Breast epithelium (tissue), 4 donors: ENCODE results near the gene PBXIP1. TPM values are rescaled to one million over a fixed set of nuclear protein-coding genes. Genes with fewer than 3 reads are reported as not detected.

ENCODE experiments used
- DNase-seq, 2 donors: peaks; one replicate each; pipeline ENCODE4 v3.0.0-alpha.2; 2019; ENCODE audit warnings: low spot score in 2 of 2
- H3K27ac ChIP-seq, 2 donors: fragments of 200-600 bp; sonication (generic) in 1 of 2; one replicate each; pipeline ENCODE4 v1.5.1; 2016 to 2019; ENCODE audit warnings: mild to moderate bottlenecking in 1 of 2
- H3K27me3 ChIP-seq, 2 donors: fragments of 200-600 bp; sonication (generic) in 1 of 2; one replicate each; pipeline versions ENCODE4 v1.5.1 to v1.6.0; 2017 to 2019; ENCODE audit warnings: control low read depth in 1 of 2, mild to moderate bottlenecking in 1 of 2
- H3K36me3 ChIP-seq: fragments of 200-600 bp; one replicate; pipeline ENCODE4 v1.5.1; 2019
- H3K4me1 ChIP-seq, 2 donors: fragments of 200-600 bp; sonication (generic); one replicate each; pipeline ENCODE4 v1.5.1; 2016 to 2019; ENCODE audit warnings: control low read depth in 1 of 2
- H3K4me3 ChIP-seq, 3 donors: fragments of 200-600 bp; sonication (generic); 1 replicate in 2 of 3; 2 replicates in 1 of 3; pipeline ENCODE4 v1.5.1; 2016 to 2019; ENCODE audit warnings: mild to moderate bottlenecking in 3 of 3, moderate library complexity in 2 of 3
- H3K9me3 ChIP-seq, 2 donors: fragments of 200-600 bp; sonication (generic) in 1 of 2; one replicate each; pipeline ENCODE4 v1.5.1; 2016 to 2019; ENCODE audit warnings: control low read depth in 1 of 2
- POLR2A ChIP-seq: fragments of 450-650 bp; IDR thresholded peaks from one replicate; pipeline ENCODE4 v1.6.1; 2016; ENCODE audit warnings: antibody characterized with exemption, mild to moderate bottlenecking, moderate library complexity
- POLR2AphosphoS5 ChIP-seq, 3 donors: sonication (generic); formaldehyde crosslinking; IDR thresholded peaks; one replicate each; pipeline ENCODE4 v1.6.1; 2017; ENCODE audit warnings: antibody characterized with exemption in 3 of 3
- intact Hi-C: fragments of 100-400 bp; cut with DNase I; formaldehyde crosslinking; loops from one replicate; pipeline ENCODE4 v1.15.1; 2023; ENCODE audit warnings: low total_unique reads
- total RNA-seq, 3 donors: library from RNA; depleted of rRNA; stranded (reverse); fragments of >200 nt; gene quantifications; one replicate each; pipeline ENCODE4 v1.1.0, GENCODE V29; 2016
- TF ChIP-seq, protein P1 (sequence below), 3 donors: fragments of 450-650 bp; IDR thresholded peaks; one replicate each; pipeline ENCODE4 v1.5.1; 2016 to 2017; ENCODE audit warnings: antibody characterized with exemption in 3 of 3, mild to moderate bottlenecking in 3 of 3, moderate library complexity in 3 of 3

Gene PBXIP1
- total RNA-seq, 3 donors from 2014 or later: 79.3 to 156 (median 105) TPM

DNA sequence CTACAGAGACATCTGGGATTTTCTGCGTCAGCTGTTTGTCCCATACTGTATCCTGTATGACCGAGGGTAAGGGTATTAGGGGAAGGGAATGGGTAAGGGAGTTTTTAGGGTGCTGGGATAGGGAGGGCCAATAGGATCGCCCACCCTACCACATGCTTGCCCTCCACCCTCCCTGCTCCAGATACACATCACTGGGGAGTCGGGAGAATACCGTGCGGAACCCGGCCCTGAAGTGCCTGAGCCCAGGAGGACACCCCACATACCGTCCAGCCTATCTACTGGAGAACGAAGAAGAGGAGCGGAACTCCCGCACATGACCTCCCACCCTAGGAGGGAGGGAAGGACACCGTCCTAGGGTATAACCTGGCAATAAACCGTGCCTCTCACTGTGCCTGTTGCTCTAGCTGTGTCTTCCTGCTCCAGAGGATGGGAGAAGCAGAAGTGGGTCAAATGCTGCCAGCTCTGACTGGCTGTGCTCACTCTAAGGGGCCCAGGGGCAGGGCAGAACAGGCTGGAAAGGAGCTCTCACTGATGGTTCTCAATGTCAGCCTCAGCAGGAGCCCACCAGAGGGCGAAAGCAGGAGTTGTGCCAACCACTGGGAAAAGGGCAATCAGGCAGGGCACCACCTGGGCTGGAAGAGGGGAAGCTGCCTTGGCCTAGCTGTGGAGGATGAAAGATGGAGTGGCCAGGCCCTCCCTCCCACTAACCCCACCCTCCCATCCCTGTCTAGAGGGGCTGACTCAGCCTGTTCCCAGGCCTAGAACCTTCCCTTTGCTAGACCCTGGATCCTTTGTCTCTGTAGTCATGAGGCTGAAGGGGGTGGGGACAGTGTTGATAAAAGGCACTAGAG, 37.0 kb upstream of the PBXIP1 start:
- H3K27me3 ChIP-seq: no peaks in the 10 kb centered on the region
- H3K27ac ChIP-seq: no peak overlapping the region
- no peaks in the 10 kb centered on the region for H3K36me3 ChIP-seq
- H3K9me3 ChIP-seq: no peaks in the 10 kb centered on the region
- DNase-seq: no peak
- TF ChIP-seq POLR2A (no peak), POLR2AphosphoS5 (IDR thresholded peaks at IDR 0.05) (no peak)
- TF ChIP-seq, protein P1, sequence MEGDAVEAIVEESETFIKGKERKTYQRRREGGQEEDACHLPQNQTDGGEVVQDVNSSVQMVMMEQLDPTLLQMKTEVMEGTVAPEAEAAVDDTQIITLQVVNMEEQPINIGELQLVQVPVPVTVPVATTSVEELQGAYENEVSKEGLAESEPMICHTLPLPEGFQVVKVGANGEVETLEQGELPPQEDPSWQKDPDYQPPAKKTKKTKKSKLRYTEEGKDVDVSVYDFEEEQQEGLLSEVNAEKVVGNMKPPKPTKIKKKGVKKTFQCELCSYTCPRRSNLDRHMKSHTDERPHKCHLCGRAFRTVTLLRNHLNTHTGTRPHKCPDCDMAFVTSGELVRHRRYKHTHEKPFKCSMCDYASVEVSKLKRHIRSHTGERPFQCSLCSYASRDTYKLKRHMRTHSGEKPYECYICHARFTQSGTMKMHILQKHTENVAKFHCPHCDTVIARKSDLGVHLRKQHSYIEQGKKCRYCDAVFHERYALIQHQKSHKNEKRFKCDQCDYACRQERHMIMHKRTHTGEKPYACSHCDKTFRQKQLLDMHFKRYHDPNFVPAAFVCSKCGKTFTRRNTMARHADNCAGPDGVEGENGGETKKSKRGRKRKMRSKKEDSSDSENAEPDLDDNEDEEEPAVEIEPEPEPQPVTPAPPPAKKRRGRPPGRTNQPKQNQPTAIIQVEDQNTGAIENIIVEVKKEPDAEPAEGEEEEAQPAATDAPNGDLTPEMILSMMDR (IDR thresholded peaks at IDR 0.05): no peak
- intact Hi-C loops: no loop called here
- H3K4me3 ChIP-seq: no peak overlapping the region
- H3K4me1 ChIP-seq: no peaks in the 10 kb centered on the region

DNA sequence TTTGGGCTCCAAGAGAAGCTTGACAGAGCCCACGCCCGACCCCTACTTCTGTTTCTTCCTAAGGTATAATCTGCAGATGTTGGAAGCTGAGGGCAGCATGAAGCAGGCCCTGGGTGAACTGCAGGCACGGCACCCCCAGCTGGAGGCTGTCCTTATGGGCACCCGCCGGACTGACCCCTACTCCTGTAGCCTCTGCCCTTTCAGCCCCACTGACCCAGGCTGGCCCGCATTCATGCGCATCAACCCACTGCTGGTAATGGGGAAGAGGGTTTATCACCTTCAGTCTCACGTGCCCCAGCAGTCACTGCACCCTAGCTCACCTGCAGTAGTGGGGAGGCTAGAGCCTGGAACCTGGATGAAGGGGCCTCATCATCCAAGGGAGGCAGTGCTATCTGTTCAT, 34.4 kb upstream of the PBXIP1 start:
- TF ChIP-seq, protein P1 (IDR thresholded peaks at IDR 0.05): no peak
- TF ChIP-seq POLR2AphosphoS5 (IDR thresholded peaks at IDR 0.05) (no peak), POLR2A (no peak)
- Histone ChIP-seq H3K27me3 (no peaks in the 10 kb centered on the region), H3K9me3 (no peaks in the 10 kb centered on the region), H3K36me3 (no peaks in the 10 kb centered on the region), H3K4me1 (no peaks in the 10 kb centered on the region), H3K4me3 (no peak overlapping the region), H3K27ac (no peak overlapping the region)
- no peak for DNase-seq
- intact Hi-C loops: no loop called here

DNA sequence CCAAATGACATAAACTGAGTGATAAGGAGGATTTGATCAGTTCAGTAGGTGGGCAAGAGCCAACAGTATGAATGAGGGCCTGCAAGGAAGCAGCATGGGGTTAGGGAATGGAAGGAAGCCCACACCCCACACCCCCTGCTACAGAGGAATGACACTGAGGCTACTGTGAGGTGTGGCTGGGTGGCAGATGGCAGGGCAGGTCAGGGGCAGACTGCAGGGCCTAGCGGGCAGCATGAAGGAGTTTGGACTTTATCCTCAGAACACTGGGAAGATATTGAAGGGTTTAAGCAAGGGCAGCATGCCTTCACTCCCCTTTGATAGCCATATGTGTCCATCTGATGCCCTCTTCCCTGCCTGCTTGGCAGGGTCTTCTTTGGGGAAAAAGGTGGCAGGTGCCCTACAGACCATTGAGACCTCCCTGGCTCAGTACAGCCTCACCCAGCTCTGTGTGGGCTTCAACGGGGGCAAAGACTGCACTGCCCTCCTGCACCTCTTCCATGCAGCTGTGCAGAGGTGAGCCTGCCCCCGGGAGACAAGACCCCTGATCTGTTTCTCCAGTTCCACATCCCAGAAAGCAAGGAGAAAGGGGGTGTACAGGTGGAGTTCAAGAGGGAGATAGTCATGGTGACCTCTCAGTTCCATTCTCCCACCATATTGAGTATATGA, 33.4 kb upstream of the PBXIP1 start:
- Histone ChIP-seq H3K36me3 (no peaks in the 10 kb centered on the region), H3K4me1 (no peaks in the 10 kb centered on the region), H3K9me3 (no peaks in the 10 kb centered on the region), H3K4me3 (no peak overlapping the region), H3K27me3 (no peaks in the 10 kb centered on the region), H3K27ac (no peak overlapping the region)
- TF ChIP-seq POLR2AphosphoS5 (IDR thresholded peaks at IDR 0.05) (no peak), POLR2A (no peak)
- TF ChIP-seq, protein P1 (IDR thresholded peaks at IDR 0.05): no peak
- no peak for DNase-seq
- intact Hi-C loops: loop anchor here (1.0 kb wide), 1 partner anchor 23 kb away; no protein-coding TSS in a partner anchor

DNA sequence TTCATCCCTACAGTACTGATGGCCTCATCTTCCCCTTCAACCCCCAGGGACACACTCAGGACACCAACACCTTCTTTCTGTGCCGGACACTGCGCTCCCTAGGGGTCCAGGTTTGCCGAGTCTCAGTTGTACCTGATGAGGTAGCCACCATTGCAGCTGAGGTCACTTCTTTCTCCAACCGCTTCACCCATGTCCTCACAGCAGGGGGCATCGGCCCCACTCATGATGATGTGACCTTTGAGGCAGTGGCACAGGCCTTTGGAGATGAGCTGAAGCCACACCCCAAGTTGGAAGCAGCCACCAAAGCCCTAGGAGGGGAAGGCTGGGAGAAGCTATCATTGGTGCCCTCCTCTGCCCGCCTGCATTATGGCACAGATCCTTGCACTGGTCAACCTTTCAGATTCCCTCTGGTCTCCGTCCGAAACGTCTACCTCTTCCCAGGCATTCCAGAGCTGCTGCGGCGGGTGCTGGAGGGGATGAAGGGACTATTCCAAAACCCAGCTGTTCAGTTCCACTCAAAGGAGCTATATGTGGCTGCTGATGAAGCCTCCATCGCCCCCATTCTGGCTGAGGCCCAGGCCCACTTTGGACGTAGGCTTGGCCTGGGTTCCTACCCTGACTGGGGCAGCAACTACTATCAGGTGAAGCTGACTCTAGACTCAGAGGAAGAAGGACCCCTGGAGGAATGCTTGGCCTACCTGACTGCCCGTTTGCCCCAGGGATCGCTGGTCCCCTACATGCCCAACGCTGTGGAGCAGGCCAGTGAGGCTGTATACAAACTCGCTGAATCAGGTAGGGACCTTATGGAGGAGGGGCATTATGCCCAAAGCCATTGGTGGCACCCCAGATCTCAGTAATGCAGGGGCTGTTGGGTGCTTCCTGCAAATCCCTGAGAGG, 32.4 kb upstream of the PBXIP1 start:
- Histone ChIP-seq H3K27me3 (no peaks in the 10 kb centered on the region), H3K27ac (no peak overlapping the region), H3K36me3 (no peaks in the 10 kb centered on the region), H3K9me3 (no peaks in the 10 kb centered on the region), H3K4me1 (peaks cover 4 to 8% of the 10 kb centered on the region in 2 donors), H3K4me3 (no peak overlapping the region)
- TF ChIP-seq, protein P1 (IDR thresholded peaks at IDR 0.05): no peak
- TF ChIP-seq POLR2A (no peak), POLR2AphosphoS5 (IDR thresholded peaks at IDR 0.05) (no peak)
- DNase-seq: no peak
- intact Hi-C loops: no loop called here
